NOMO-1 treated with DMSO at 0.1 percent for 48 hours (cell line): ENCODE results near the gene AADACL3.
"Not testable (repeated sequence)": the region's sequence is repeated elsewhere in the genome, so short reads cannot be mapped to it uniquely, and the experiment has no call there.

Experiments
- DNase-seq: peaks from one replicate; lab custom pipeline; 2025; ENCODE audit not compliant: unreplicated experiment; lab: John Stamatoyannopoulos, UW

The AADACL3 gene

GRCh38 chr1:12715896-12716437 lies at the start of gene AADACL3:
AADACL3 (plus strand) TSS chr1:12716110; CDS start chr1:12716177, 67 bp downstream.
- no peak for DNase-seq

- DNase-seq = no peak
Observed at GRCh38 chr1:12666141-12666735, 49.7 kb upstream of the AADACL3 start.

- no peak for DNase-seq
Observed at GRCh38 chr1:12669529-12670068, 46.3 kb upstream of the AADACL3 start.

- DNase-seq = no peak
Observed at GRCh38 chr1:12674358-12674757, 41.6 kb upstream of the AADACL3 start.

GRCh38 chr1:12676122-12676521 lies 39.8 kb upstream of the AADACL3 start:
- not testable (repeated sequence) for DNase-seq

- DNase-seq = no peak
Observed at GRCh38 chr1:12677565-12677964, 38.3 kb upstream of the AADACL3 start.

- no peak for DNase-seq
Observed at GRCh38 chr1:12678350-12678749, 37.6 kb upstream of the AADACL3 start.

GRCh38 chr1:12678820-12679219 lies 37.1 kb upstream of the AADACL3 start:
- no peak for DNase-seq

- no peak for DNase-seq
Observed at GRCh38 chr1:12690156-12690555, 25.8 kb upstream of the AADACL3 start.

- DNase-seq = no peak
Observed at GRCh38 chr1:12692967-12693782, 22.7 kb upstream of the AADACL3 start.

GRCh38 chr1:12696658-12697057 lies 19.3 kb upstream of the AADACL3 start:
- DNase-seq = no peak

GRCh38 chr1:12697397-12697796 lies 18.5 kb upstream of the AADACL3 start:
- no peak for DNase-seq

- DNase-seq = no peak
Observed at GRCh38 chr1:12703821-12704451, 12.0 kb upstream of the AADACL3 start.

GRCh38 chr1:12706061-12706460 lies 9.8 kb upstream of the AADACL3 start:
- no peak for DNase-seq

- no peak for DNase-seq
Observed at GRCh38 chr1:12708396-12709090, 7.4 kb upstream of the AADACL3 start.

- DNase-seq = no peak
Observed at GRCh38 chr1:12709091-12709491, 6.8 kb upstream of the AADACL3 start.

GRCh38 chr1:12709696-12710095 lies 6.2 kb upstream of the AADACL3 start:
- DNase-seq = no peak

GRCh38 chr1:12711536-12711935 lies 4.4 kb upstream of the AADACL3 start:
- no peak for DNase-seq

GRCh38 chr1:12712076-12712475 lies 3.8 kb upstream of the AADACL3 start:
- no peak for DNase-seq

- DNase-seq = no peak
Observed at GRCh38 chr1:12712929-12713328, 3.0 kb upstream of the AADACL3 start.

GRCh38 chr1:12713651-12714050 lies 2.3 kb upstream of the AADACL3 start:
- DNase-seq = not testable (repeated sequence)
